Stimulated activated CD4-positive, alpha-beta T cell treated with anti-CD3 and anti-CD28 coated beads, Interleukin-12 subunit alpha, Interleukin-12 subunit beta, amount 100 ng/mL, for 48 hours (primary cell): ENCODE data around the gene GRAMD1B.
"Not testable (repeated sequence)": the region's sequence is repeated elsewhere in the genome, so short reads cannot be mapped to it uniquely, and the experiment has no call there.

Experiments
- DNase-seq, 3 donors: peaks; one replicate each; pipeline ENCODE4 v3.0.0-alpha.2; 2020; ENCODE audit warnings: low read depth in 2 of 3, low spot score in 1 of 3

Gene GRAMD1B

GRCh38 chr11:123562829-123563228 is 132.8 kb downstream of the GRAMD1B start:
- no peak for DNase-seq

- no peak for DNase-seq
These were observed 134.2 kb downstream of the GRAMD1B start for GRCh38 chr11:123564221-123564620.

GRCh38 chr11:123566852-123567251 is 136.8 kb downstream of the GRAMD1B start:
- no peak for DNase-seq

DNA sequence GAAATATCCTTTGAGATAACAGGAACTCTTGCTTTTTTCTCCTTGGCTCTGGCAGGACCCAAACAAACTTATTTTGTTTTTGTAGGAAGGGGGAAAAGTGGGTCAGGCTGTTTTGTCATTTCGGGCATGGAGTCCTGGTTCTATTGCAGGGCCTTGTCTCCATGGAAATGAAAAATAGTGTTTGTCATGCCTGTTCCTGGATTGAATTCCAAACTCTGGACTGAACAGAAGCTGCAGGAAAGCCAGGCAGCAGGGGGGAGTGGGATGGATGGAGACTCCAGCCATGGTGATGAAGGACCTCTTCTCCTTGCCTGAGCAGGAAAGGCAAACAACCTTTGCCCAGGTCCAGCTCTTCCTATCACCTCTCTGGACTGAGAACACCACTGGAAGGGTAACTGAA is 137.4 kb downstream of the GRAMD1B start:
- no peak for DNase-seq

- no peak for DNase-seq
These were observed 138.3 kb downstream of the GRAMD1B start for GRCh38 chr11:123568367-123568870.

GRCh38 chr11:123569393-123569792 is 139.3 kb downstream of the GRAMD1B start:
- DNase-seq: no peak

DNA sequence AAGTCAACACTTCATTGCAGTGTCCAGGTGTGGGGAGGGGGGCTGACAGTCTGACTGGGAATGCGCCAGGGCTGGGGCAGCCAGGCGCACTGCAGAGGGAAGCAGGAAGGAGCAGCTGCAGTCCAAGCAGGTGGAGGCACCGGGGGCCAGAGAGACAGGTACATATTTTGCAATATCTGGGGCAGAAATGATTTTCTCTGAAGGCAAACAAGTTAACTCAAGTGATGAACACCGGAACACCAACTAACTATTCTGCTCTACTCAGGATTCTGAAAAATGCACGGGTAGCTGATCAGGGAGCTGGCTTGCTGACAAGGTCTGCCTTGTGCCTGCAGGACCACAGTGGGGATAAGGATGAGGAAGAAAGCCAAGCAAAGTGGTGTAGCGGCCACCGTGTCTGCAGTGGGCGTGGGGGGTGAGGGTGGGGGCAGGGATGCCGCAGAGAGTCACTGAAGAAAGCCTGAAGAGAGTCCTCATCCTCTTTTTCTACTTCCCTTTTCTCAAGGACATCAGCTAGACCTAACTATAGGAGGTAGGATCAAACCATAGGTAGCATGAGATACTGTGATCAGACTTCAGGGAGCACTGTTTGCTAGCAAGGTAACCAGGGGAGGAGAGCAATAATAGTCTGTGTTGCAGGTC is 141.0 kb downstream of the GRAMD1B start:
- no peak for DNase-seq

DNA sequence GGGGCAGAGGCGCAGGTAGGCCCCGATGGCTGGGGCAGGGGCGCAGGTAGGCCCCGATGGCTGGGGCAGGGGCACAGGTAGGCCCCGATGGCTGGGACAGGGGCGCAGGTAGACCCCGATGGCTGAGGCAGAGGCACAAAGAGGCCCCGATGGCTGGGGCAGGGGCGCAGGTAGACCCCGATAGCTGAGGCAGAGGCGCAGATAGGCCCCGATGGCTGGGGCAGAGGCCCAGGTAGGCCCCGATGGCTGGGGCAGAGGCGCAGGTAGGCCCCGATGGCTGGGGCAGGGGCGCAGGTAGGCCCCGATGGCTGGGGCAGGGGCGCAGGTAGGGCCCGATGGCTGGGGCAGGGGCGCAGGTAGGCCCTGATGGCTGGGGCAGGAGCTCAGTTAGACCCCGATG is 142.7 kb downstream of the GRAMD1B start:
- DNase-seq: not testable (repeated sequence)

- DNase-seq: no peak
These were observed 143.2 kb downstream of the GRAMD1B start for GRCh38 chr11:123573286-123573685.

- DNase-seq: no peak
These were observed 145.4 kb downstream of the GRAMD1B start for GRCh38 chr11:123575441-123575840.

DNA sequence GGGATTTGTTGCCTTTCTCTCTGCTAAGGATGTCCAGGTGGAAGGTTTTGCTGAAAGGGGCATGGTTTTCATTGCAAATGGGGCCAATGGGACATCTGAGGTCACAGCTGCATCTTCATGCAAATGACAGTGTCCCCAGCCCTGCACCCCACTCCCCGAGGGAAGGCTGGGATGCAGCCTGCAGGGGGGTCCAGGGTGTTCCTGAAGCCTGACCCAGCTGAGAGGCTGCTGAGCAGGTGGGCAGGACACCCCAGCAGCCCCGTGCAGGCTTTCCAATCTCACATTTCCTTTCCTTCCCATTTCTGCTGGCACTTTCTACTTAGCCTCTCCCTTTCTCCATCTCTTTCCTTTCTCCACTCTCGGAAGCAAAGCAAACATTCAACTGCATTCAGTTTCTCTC is 146.0 kb downstream of the GRAMD1B start:
- no peak for DNase-seq

GRCh38 chr11:123576501-123576900 is 146.4 kb downstream of the GRAMD1B start:
- no peak for DNase-seq

DNA sequence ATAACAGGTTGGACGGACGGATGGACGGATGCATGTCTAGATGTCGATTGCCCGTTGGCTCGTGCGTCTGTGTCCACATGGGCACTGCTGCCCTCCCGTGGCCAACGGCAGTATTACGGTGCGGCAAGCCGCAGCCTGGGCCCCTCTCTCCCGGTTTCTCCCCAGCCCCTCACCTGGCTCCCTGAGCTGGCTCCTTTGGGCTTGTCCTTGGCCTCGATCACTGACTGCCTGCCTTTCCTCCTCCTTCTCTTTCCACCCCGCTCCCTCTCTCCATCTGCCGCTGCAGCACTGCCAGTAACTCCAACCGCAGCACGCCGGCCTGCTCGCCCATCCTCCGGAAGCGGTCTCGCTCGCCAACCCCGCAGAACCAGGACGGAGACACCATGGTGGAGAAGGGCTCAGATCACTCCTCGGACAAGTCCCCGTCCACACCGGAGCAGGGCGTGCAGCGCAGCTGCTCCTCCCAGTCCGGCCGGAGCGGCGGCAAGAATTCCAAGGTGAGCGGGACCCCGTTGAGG is 147.1 kb downstream of the GRAMD1B start:
- peak; percentile 45 to 77 (median 58) for DNase-seq

DNA sequence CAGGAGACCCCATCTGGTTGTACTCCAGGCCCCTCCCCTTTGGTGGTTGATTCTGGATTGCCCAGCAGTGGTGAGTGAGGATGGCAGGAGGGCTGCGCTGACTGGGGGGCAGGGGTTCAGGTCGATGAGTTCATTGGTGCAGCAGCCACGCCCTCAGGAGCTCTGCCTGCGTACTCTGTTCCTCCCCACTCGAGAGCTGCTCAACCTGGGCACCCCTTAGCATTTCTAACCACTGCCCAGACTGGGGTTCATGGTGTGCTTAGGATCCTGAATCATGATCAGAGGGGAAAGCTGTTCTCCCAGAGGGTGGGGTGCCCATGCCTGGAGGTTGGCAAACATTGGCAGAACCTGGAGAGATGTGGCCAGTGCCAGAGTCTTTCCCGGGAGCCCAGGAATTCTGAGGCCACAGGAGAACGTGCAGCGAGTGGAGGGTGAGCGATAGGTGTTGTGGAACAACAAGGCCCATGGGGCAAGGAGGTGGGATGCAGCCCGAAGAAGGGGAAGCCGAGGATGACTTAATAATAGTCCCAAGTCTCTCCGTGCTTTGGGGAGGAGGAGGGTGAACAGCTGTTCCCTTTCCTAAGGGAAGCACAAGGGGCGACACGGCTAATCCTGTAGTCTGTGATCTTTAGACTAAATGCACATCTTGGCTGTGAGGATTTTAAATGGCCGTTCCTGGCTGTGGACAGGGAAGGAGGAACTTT is 148.9 kb downstream of the GRAMD1B start:
- no peak for DNase-seq

- DNase-seq: no peak
These were observed 149.4 kb downstream of the GRAMD1B start for GRCh38 chr11:123579482-123579812.

DNA sequence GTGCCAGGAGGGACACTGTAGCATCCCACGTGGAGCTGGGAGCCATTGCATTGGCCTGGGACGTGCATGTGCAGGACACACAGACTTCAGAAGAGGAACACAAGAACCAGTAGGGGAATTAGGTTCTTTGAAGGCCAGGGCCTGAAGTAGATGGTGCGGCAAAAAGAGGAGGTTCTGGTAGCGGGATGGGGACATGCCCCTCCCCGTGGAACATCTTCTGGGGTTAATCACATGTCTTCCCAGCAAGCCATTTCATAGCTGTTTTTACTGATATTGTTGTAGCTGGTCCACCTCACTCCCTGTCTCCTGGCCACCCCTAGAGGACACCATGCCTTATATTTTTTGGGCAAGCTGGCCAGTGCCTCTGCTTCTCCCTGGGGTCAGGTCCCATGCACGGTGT is 150.1 kb downstream of the GRAMD1B start:
- no peak for DNase-seq

DNA sequence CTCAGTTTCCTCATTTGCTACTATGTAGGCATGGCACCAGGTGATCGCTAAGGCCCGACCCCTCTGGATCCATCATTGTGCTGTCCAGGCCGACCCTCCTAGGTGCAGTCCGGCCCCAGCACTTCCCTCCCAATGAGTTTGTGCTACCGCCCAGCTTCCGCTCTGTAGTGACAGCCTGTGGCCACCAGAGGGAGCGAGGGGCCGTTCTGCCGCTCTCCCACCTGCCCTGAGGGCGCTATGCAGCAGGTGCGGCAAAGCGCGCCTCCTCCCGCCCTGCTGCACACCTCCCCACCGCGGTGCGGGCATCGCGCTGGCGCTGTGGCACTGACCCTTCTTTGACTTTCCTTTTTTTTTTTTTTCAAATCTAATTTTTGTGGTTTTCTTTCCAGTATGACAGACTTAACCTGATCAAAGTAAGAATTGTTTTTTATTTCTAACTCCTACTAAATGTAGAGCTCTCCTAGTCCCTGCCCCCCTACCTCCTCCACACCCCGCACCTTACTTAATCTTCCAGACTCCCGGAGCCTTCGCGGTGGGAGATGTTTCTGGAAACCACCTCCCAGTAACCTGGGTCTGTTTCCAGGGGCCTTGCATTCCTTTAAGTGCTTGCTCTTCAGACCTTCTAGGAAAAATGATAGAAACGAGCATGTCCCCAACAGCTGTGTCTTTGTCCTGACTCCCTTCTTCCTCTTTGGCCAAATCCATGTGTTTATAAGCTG is 150.6 kb downstream of the GRAMD1B start:
- DNase-seq: peak; percentile 39 to 61 (median 56)

- no peak for DNase-seq
These were observed 151.8 kb downstream of the GRAMD1B start for GRCh38 chr11:123581651-123582399.

DNA sequence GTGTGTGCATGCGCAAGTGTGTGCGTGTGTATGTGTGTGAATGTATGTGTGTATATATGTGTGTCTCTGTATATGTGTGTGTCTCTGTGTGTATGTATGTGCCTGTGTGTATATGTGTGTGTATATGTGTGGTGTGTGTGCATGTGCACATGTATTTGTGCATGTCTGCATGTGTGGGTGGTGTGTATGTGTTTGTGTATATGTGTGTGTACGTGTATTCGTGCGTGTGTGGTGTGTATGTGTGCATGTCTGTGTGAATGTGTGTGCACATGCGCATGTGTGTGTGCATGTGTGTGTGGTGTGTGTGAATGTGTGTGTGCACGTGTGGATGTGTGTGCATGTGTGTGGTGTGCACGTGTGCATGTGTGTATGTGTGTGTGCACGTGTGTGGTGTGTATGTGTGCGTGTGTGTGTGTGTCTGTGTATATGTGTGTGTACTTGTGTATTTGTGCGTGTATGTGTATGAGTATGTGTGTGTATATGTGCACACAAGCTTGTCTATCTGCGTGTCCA is 153.0 kb downstream of the GRAMD1B start:
- no peak for DNase-seq

- no peak for DNase-seq
These were observed 154.1 kb downstream of the GRAMD1B start for GRCh38 chr11:123584186-123584585.

- no peak for DNase-seq
These were observed 154.7 kb downstream of the GRAMD1B start for GRCh38 chr11:123584737-123585136.
